ENCODE results near the gene SMAD6.
A peak's percentile ranks its signal among the peaks of the same experiment; 100 is the strongest.

Gene SMAD6

DNA sequence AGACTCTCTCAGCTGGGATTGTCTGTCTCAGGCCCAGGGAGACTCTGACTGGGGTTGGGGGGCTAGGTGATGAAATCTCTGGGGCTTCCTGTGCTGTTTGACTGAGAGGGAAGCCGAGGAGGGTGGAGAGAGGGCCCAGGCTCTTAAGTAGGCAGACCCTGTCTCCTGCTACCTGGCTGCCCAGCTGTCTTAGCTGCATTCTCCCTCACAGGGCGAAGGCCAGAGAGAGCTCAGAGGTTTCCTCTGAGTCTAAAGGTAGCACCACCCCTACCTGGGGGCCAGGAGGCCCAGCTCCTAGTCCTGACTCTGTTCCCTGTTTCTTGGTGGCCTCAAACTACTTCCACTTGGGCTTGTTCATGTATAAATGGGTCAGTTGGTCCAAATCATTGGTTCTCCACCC, 24.4 kb downstream of the SMAD6 start:
- DNase-seq (ENCODE audit: low read depth): no peak
- no peak for TF ChIP-seq CTCF (IDR thresholded peaks at IDR 0.05; ENCODE audit: control insufficient read depth, insufficient read depth, low read depth, low read length, missing control alignments)
- no peak overlapping the region for H3K4me3 ChIP-seq (ENCODE audit: control insufficient read depth, low read depth, low read length)

DNA sequence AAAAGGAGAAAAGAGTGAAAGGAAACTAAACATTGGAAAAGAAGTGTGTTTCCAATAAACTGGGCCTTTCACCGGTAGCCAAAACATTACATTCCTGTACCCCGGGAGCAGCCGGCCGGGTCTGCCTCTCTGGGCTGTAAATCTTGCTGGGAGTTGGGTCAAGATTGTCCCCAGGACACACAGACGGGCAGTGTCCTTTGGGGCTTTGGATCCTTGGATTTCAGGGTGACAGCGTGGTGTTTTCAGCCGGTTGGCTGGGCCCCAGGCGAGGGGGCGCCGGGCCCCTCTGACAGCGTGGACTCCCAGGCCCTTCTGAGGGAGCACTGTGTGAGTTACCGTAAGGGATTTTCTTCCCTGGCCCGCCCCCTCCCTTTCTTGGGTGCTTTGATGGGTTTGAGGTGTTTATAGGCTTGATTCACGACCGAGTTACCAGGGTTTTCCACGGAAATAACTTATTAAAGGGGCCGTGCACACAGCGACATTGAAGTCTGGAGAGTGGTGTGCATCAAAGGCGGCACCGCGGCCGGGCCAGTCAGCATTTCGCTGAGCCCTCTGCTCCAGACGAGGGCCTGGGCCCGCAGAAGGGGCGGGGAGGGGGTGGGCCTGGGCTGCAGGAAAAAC, 27.4 kb downstream of the SMAD6 start:
- DNase-seq (ENCODE audit: low read depth): no peak
- peak overlapping the region; percentile 30 for H3K4me3 ChIP-seq (ENCODE audit: control insufficient read depth, low read depth, low read length)
- no peak for TF ChIP-seq CTCF (IDR thresholded peaks at IDR 0.05; ENCODE audit: control insufficient read depth, insufficient read depth, low read depth, low read length, missing control alignments)

GRCh38 chr15:66730168-66731021, 28.4 kb downstream of the SMAD6 start:
- H3K4me3 ChIP-seq (ENCODE audit: control insufficient read depth, low read depth, low read length): no peak overlapping the region
- no peak for DNase-seq (ENCODE audit: low read depth)
- TF ChIP-seq CTCF (IDR thresholded peaks at IDR 0.05; ENCODE audit: control insufficient read depth, insufficient read depth, low read depth, low read length, missing control alignments): no peak

GRCh38 chr15:66733976-66734375, 31.9 kb downstream of the SMAD6 start:
- TF ChIP-seq CTCF (IDR thresholded peaks at IDR 0.05; ENCODE audit: control insufficient read depth, insufficient read depth, low read depth, low read length, missing control alignments): no peak
- DNase-seq (ENCODE audit: low read depth): no peak
- no peak overlapping the region for H3K4me3 ChIP-seq (ENCODE audit: control insufficient read depth, low read depth, low read length)

GRCh38 chr15:66734961-66735908, 33.2 kb downstream of the SMAD6 start:
- H3K4me3 ChIP-seq (ENCODE audit: control insufficient read depth, low read depth, low read length): no peak overlapping the region
- no peak for DNase-seq (ENCODE audit: low read depth)
- TF ChIP-seq CTCF (IDR thresholded peaks at IDR 0.05; ENCODE audit: control insufficient read depth, insufficient read depth, low read depth, low read length, missing control alignments): no peak

GRCh38 chr15:66735909-66736305, 33.9 kb downstream of the SMAD6 start:
- no peak for TF ChIP-seq CTCF (IDR thresholded peaks at IDR 0.05; ENCODE audit: control insufficient read depth, insufficient read depth, low read depth, low read length, missing control alignments)
- no peak overlapping the region for H3K4me3 ChIP-seq (ENCODE audit: control insufficient read depth, low read depth, low read length)
- DNase-seq (ENCODE audit: low read depth): no peak

All from AG09309 (cell line).